ENCODE measurements around the gene THUMPD2.

- TF ChIP-seq CTCF (IDR thresholded peaks at IDR 0.05) (no peak), POLR2A (IDR thresholded peaks at IDR 0.05) (no peak)
These were observed 58.1 kb downstream of the THUMPD2 start for GRCh38 chr2:39720970-39721369.
